Stimulated activated CD8-positive, alpha-beta memory T cell treated with anti-CD3 and anti-CD28 coated beads, Interleukin-12 subunit alpha, Interleukin-12 subunit beta, amount 100 ng/mL, for 1 hour (primary cell): ENCODE measurements around the gene EPHA4.

Source experiments
- DNase-seq: peaks from one replicate; pipeline ENCODE4 v3.0.0-alpha.2; 2020; ENCODE audit warnings: low read depth

Gene EPHA4

GRCh38 chr2:221571551-221572218 lies 419 bp downstream of the EPHA4 start:
- DNase-seq = no peak

- DNase-seq = no peak
Observed at GRCh38 chr2:221571025-221571550, 1.0 kb downstream of the EPHA4 start.

- no peak for DNase-seq
Observed at GRCh38 chr2:221570321-221570935, 1.7 kb downstream of the EPHA4 start.

- no peak for DNase-seq
Observed at GRCh38 chr2:221569871-221570270, 2.2 kb downstream of the EPHA4 start.

- DNase-seq = no peak
Observed at GRCh38 chr2:221569425-221569845, 2.7 kb downstream of the EPHA4 start.

- DNase-seq = no peak
Observed at GRCh38 chr2:221568299-221568698, 3.8 kb downstream of the EPHA4 start.

- DNase-seq = no peak
Observed at GRCh38 chr2:221567809-221568208, 4.3 kb downstream of the EPHA4 start.

GRCh38 chr2:221567231-221567760 lies 4.8 kb downstream of the EPHA4 start:
- no peak for DNase-seq

GRCh38 chr2:221563270-221563985 lies 8.7 kb downstream of the EPHA4 start:
- no peak for DNase-seq

- no peak for DNase-seq
Observed at GRCh38 chr2:221562226-221562625, 9.9 kb downstream of the EPHA4 start.

GRCh38 chr2:221561770-221562169 lies 10.3 kb downstream of the EPHA4 start:
- no peak for DNase-seq

- DNase-seq = no peak
Observed at GRCh38 chr2:221559991-221560390, 12.1 kb downstream of the EPHA4 start.

- no peak for DNase-seq
Observed at GRCh38 chr2:221558107-221558506, 14.0 kb downstream of the EPHA4 start.

- DNase-seq = no peak
Observed at GRCh38 chr2:221555494-221555846, 16.6 kb downstream of the EPHA4 start.

GRCh38 chr2:221554769-221555493 lies 17.2 kb downstream of the EPHA4 start:
- no peak for DNase-seq

GRCh38 chr2:221553333-221553732 lies 18.8 kb downstream of the EPHA4 start:
- no peak for DNase-seq

- DNase-seq = no peak
Observed at GRCh38 chr2:221552291-221552690, 19.8 kb downstream of the EPHA4 start.

- DNase-seq = no peak
Observed at GRCh38 chr2:221551864-221552263, 20.2 kb downstream of the EPHA4 start.

- DNase-seq = no peak
Observed at GRCh38 chr2:221549143-221549542, 23.0 kb downstream of the EPHA4 start.

GRCh38 chr2:221546505-221547225 lies 25.4 kb downstream of the EPHA4 start:
- no peak for DNase-seq

GRCh38 chr2:221541131-221541735 lies 30.9 kb downstream of the EPHA4 start:
- DNase-seq = no peak
